GM23248 (cell line): ENCODE measurements around the gene MACF1.

Source experiments
- EZH2 ChIP-seq: fragments of 200-600 bp; sonication (generic); IDR thresholded peaks from 2 replicates; pipeline ENCODE4 v1.6.1; 2018; ENCODE audit warnings: antibody characterized with exemption, mild to moderate bottlenecking; ENCODE audit not compliant: insufficient read depth, poor library complexity, severe bottlenecking
- EZH2phosphoT487 ChIP-seq: fragments of 200-600 bp; sonication (generic); IDR thresholded peaks from 2 replicates; pipeline ENCODE4 v1.6.1; 2018; ENCODE audit warnings: antibody characterized with exemption, moderate library complexity, mild to moderate bottlenecking, low read depth; ENCODE audit not compliant: insufficient read depth

DNA sequence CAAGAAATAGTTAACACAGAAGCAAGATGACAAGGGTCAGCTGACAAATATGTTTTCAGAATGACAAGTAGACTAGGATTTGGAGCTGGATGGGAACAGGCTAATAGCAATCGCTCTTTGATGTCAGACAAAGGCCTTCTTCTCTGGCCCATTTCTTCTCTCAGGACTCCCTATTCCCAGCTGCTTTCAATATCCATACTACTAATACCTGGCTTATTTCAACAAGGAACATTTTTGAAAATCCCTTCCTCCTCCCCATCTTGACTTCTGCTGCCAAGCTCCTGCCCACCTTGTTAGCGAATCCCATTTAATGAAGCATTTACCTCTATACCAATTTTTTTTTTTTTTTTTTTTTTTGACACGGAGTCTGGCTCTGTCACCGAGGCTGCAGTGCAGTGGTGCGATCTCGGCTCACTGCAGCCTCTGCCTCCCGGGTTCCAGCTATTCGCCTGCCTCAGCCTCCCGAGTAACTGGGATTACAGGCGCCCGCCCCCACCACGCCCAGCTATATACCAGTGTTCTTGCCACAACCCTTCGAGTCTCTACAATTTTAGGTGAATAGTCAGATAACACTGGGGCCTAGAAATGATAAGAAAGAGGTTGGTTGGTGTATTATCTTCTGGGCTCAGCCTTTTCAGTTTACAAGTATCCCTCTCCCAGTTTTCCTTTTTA is 68.4 kb downstream of the MACF1 start:
- TF ChIP-seq EZH2phosphoT487 (no peak), EZH2 (no peak)
